Progenitor cell of endocrine pancreas (in vitro differentiated cells): ENCODE measurements around the gene POU6F1. TPM values are rescaled to one million over a fixed set of nuclear protein-coding genes. Genes with fewer than 3 reads are reported as not detected.

Experiments used
- DNase-seq: peaks from one replicate; pipeline ENCODE4 v3.0.0; 2021; ENCODE audit warnings: low spot score; ENCODE audit not compliant: unreplicated experiment
- H3K27ac Mint-ChIP-seq: 2 replicates; pipeline ENCODE4 v1.8.0; 2021; ENCODE audit warnings: mild to moderate bottlenecking, moderate library complexity, mixed read lengths
- H3K27me3 Mint-ChIP-seq: 2 replicates; pipeline ENCODE4 v1.8.0; 2021; ENCODE audit warnings: mixed read lengths
- H3K36me3 Mint-ChIP-seq: 2 replicates; pipeline ENCODE4 v1.8.0; 2022; ENCODE audit warnings: mixed read lengths; ENCODE audit not compliant: insufficient read depth
- H3K4me1 Mint-ChIP-seq: 2 replicates; pipeline ENCODE4 v1.8.0; 2021; ENCODE audit warnings: low read depth, mixed read lengths
- H3K4me3 Mint-ChIP-seq: 2 replicates; pipeline ENCODE4 v1.8.0; 2021; ENCODE audit warnings: low read depth, mild to moderate bottlenecking, moderate library complexity, mixed read lengths
- H3K9me3 Mint-ChIP-seq: 2 replicates; pipeline ENCODE4 v1.8.0; 2021; ENCODE audit warnings: low read depth, mixed read lengths
- total RNA-seq: library from RNA; stranded (reverse); gene quantifications from 2 replicates; pipeline ENCODE4 v1.2.1, GENCODE V29; 2021
- TF ChIP-seq, protein P1 (sequence below): fragments of 200-600 bp; sonication (generic); IDR thresholded peaks from one replicate; pipeline ENCODE4 v1.5.0; 2021; ENCODE audit warnings: antibody characterized with exemption, mild to moderate bottlenecking; ENCODE audit not compliant: unreplicated experiment

Gene POU6F1
- total RNA-seq, 1 donor from 2014 or later: 8.2 TPM

DNA sequence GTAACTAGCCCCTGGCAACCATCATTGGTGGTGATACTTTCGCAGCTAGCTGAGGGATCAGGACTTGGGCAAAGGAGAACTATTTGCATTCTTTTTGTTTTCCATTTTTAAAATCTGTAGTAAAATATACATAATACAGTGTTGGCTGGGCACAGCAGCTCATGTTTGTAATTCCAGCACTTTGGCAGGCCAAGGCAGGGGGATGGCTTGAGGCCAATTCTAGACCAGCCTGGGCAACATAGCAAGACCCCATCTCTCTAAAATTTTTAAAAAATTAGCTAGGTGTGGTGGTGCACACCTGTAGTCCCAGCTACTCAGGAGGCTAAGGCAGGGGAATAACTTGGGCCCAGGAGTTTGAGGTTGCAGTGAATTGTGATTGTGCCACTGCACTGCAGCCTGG lies 64.9 kb downstream of the POU6F1 start:
- Mint-ChIP-seq H3K9me3 (no peaks in the 10 kb centered on the region), H3K27me3 (no peaks in the 10 kb centered on the region), H3K27ac (no peak overlapping the region), H3K36me3 (peaks cover 1% of the 10 kb centered on the region), H3K4me1 (no peaks in the 10 kb centered on the region), H3K4me3 (no peak overlapping the region)
- no peak for DNase-seq
- TF ChIP-seq, protein P1, sequence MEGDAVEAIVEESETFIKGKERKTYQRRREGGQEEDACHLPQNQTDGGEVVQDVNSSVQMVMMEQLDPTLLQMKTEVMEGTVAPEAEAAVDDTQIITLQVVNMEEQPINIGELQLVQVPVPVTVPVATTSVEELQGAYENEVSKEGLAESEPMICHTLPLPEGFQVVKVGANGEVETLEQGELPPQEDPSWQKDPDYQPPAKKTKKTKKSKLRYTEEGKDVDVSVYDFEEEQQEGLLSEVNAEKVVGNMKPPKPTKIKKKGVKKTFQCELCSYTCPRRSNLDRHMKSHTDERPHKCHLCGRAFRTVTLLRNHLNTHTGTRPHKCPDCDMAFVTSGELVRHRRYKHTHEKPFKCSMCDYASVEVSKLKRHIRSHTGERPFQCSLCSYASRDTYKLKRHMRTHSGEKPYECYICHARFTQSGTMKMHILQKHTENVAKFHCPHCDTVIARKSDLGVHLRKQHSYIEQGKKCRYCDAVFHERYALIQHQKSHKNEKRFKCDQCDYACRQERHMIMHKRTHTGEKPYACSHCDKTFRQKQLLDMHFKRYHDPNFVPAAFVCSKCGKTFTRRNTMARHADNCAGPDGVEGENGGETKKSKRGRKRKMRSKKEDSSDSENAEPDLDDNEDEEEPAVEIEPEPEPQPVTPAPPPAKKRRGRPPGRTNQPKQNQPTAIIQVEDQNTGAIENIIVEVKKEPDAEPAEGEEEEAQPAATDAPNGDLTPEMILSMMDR: no peak

DNA sequence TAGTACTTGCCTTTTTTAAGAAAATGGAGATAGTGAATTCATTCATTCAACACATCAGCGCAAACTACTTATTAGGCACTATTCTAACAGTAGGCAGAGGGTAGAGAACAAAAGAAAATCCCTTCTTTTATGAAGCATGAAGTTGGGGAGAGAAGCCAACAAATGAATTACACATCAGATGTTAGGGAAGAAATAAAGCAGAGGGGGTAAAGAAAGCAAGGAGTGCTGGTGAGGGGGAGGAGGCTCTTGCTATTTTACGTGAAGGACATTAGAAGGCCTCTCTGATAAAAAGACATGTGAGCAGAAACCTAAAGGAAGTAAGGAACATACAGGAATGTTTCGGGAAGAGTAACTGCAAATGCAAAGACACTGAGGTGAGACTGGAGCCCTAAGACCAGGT lies 67.1 kb downstream of the POU6F1 start:
- H3K36me3 Mint-ChIP-seq: peaks cover 1% of the 10 kb centered on the region
- no peak for DNase-seq
- no peaks in the 10 kb centered on the region for H3K27me3 Mint-ChIP-seq
- TF ChIP-seq, protein P1: no peak
- no peak overlapping the region for H3K4me3 Mint-ChIP-seq
- H3K4me1 Mint-ChIP-seq: peaks cover 8% of the 10 kb centered on the region
- H3K27ac Mint-ChIP-seq: no peak overlapping the region
- no peaks in the 10 kb centered on the region for H3K9me3 Mint-ChIP-seq

DNA sequence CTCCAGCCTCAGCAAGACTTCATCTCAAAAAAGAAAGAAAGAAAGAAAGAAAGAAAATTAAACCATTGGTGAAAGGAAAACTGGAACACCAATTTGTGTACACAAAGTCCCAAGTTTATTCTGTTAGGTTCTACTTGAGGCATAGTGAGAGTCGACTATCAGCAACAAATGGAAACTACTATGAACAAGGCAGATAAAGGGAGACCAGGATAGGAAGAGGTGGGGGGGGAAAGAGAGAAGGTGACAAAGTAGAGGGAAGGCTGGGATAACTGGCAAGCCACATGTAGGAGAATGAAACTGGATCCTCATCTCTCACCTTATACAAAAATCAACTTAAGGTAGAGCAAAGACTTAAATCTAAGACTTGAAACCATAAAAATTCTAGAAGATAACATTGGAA lies 70.6 kb downstream of the POU6F1 start:
- Mint-ChIP-seq H3K9me3 (no peaks in the 10 kb centered on the region), H3K4me3 (no peak overlapping the region), H3K4me1 (peaks cover 8% of the 10 kb centered on the region), H3K36me3 (peaks cover 2% of the 10 kb centered on the region), H3K27ac (no peak overlapping the region), H3K27me3 (no peaks in the 10 kb centered on the region)
- TF ChIP-seq, protein P1: no peak
- no peak for DNase-seq

DNA sequence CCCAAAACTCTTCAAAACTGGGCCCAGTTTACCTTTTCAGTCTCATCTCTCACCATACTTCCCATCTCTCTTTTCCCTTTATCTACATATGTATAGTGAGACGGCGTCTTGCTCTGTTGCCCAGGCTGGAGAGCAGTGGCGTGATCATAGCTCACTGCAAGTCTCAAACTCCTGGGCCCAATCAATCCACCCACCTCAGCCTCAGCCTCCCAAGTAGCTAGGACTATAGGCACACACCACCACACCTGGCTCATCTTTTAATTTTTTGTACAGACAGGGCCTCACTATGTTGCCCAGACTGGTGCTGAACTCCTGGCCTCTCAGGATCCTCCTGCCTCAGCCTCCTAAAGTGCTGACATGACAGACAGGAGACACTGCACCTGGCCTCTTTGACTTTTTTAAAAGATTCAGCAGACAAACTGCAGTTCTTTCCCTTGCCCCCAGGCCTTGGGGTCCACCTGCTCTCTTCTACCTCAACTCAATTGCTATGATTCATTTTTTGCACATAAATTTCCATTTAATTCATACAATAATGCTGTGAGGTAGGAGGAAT lies 78.5 kb downstream of the POU6F1 start:
- Mint-ChIP-seq H3K27ac (peak overlapping the region; percentile 83), H3K4me1 (no peaks in the 10 kb centered on the region), H3K27me3 (no peaks in the 10 kb centered on the region), H3K4me3 (no peak overlapping the region), H3K9me3 (no peaks in the 10 kb centered on the region), H3K36me3 (peaks cover 2% of the 10 kb centered on the region)
- TF ChIP-seq, protein P1: no peak
- no peak for DNase-seq

Other genes with a start within 250 kb of the POU6F1 start
- 73.8 and 76.8 TPM in 2 replicates for gene SLC11A2, start 191.7 kb downstream of the POU6F1 start, total RNA-seq
- gene LETMD1, start 169.7 kb downstream of the POU6F1 start, total RNA-seq: 58.0 and 66.4 TPM in 2 replicates
- 66.4 and 67.0 TPM in 2 replicates for gene CSRNP2, start 134.5 kb downstream of the POU6F1 start, total RNA-seq
- 40.0 and 44.2 TPM in 2 replicates for gene TFCP2, start 44.9 kb downstream of the POU6F1 start, total RNA-seq
- 103 and 106 TPM in 2 replicates for gene DAZAP2, start 20.8 kb upstream of the POU6F1 start, total RNA-seq
- gene SMAGP, start 52.4 kb upstream of the POU6F1 start, total RNA-seq: 9.1 and 11.0 TPM in 2 replicates
- gene BIN2, start 106.1 kb upstream of the POU6F1 start, total RNA-seq: not detected in 2 replicates
- gene CELA1, start 128.6 kb upstream of the POU6F1 start, total RNA-seq: not detected in 2 replicates
- 3.7 and 4.7 TPM in 2 replicates for gene GALNT6, start 173.3 kb upstream of the POU6F1 start, total RNA-seq
- 10.6 and 11.8 TPM in 2 replicates for gene SLC4A8, start 206.8 kb upstream of the POU6F1 start, total RNA-seq